Erythroblast (primary cell): ENCODE measurements around the gene CPED1.

ENCODE experiments used
- GATA1 ChIP-seq: IDR thresholded peaks from 2 replicates; pipeline ENCODE4 v1.6.1; 2011; ENCODE audit warnings: low read depth, mild to moderate bottlenecking, control low read depth, low read length, moderate library complexity
- POLR2A ChIP-seq: IDR thresholded peaks from 2 replicates; pipeline ENCODE4 v1.6.1; 2011; ENCODE audit warnings: mild to moderate bottlenecking, low read length

- TF ChIP-seq POLR2A (no peak), GATA1 (no peak)
These were observed 198.2 kb downstream of the CPED1 start for GRCh38 chr7:121186746-121187145.
